Uterus (tissue), 2 donors: Measurements from ENCODE around the gene KCNAB2.

Experiments used
- POLR2A ChIP-seq, 2 donors: fragments of 450-650 bp; IDR thresholded peaks; one replicate each; pipeline ENCODE4 v1.6.1; 2016; ENCODE audit warnings: antibody characterized with exemption in 2 of 2, mild to moderate bottlenecking in 1 of 2, moderate library complexity in 1 of 2
- TF ChIP-seq, protein P1 (sequence below), 4 experiments: fragments of 200-600 bp in 2 of 4; fragments of 450-650 bp in 2 of 4; sonication (generic) in 2 of 4; IDR thresholded peaks; one replicate each; pipeline ENCODE4 v1.5.1; 2016 to 2019; ENCODE audit warnings: antibody characterized with exemption in 4 of 4, mild to moderate bottlenecking in 2 of 4, moderate library complexity in 1 of 4

DNA sequence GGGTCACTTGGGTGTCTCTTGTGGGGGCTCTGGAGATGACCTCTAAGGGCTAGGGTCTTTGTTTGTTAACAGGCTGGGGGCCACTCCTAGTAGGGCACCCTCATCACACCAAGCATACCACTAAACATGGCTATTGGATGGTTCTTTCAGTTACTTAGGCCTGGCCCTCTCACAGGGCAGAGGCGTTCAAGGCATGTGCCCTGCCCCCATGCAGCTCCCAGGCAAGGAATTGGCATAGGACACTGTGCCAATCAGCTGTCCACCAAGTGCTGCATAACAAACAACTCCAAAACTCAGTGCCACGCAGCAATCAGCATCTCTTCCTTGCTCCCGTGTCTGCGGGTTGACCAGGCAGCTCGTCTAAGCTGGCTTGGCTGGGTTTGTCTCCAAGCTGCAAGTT is 2.1 kb upstream of the KCNAB2 start:
- TF ChIP-seq, protein P1, sequence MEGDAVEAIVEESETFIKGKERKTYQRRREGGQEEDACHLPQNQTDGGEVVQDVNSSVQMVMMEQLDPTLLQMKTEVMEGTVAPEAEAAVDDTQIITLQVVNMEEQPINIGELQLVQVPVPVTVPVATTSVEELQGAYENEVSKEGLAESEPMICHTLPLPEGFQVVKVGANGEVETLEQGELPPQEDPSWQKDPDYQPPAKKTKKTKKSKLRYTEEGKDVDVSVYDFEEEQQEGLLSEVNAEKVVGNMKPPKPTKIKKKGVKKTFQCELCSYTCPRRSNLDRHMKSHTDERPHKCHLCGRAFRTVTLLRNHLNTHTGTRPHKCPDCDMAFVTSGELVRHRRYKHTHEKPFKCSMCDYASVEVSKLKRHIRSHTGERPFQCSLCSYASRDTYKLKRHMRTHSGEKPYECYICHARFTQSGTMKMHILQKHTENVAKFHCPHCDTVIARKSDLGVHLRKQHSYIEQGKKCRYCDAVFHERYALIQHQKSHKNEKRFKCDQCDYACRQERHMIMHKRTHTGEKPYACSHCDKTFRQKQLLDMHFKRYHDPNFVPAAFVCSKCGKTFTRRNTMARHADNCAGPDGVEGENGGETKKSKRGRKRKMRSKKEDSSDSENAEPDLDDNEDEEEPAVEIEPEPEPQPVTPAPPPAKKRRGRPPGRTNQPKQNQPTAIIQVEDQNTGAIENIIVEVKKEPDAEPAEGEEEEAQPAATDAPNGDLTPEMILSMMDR (IDR thresholded peaks at IDR 0.05) = no peak
- TF ChIP-seq POLR2A (IDR thresholded peaks at IDR 0.05) = no peak
